CD4-positive, alpha-beta T cell (primary cell): ENCODE data around the gene VDAC2. TPM values are rescaled to one million over a fixed set of nuclear protein-coding genes. Genes with fewer than 3 reads are reported as not detected.

Experiments
- ATAC-seq: fragments of 200-7000 bp; cut with Tn5 transposase; one replicate; pipeline ENCODE4 v1.10.0; 2022; ENCODE audit warnings: mild to moderate bottlenecking; ENCODE audit not compliant: poor library complexity
- CTCF ChIA-PET: fragments of 350-600 bp; sonication (Branson Sonifier 250); formaldehyde crosslinking; loops from one replicate; lab custom pipeline; 2021; ENCODE audit warnings: antibody characterized with exemption, inconsistent platforms; lab: Charles Lee
- POLR2A ChIA-PET: fragments of 350-600 bp; sonication (Branson Sonifier 250); formaldehyde crosslinking; loops from one replicate; lab custom pipeline; 2021; ENCODE audit warnings: antibody characterized with exemption, inconsistent platforms; lab: Charles Lee
- DNase-seq, 14 experiments: peaks; one replicate each; pipeline ENCODE4 v3.0.0-alpha.2; 2013 to 2020; ENCODE audit warnings: mixed read lengths in 2 of 14
- H3K27ac ChIP-seq, 2 donors: one replicate each; pipeline versions ENCODE4 v1.5.1 to v1.7.0; 2013; ENCODE audit warnings: low read length in 2 of 2, low read depth in 1 of 2, mild to moderate bottlenecking in 1 of 2
- H3K27me3 ChIP-seq, 2 experiments: 1 replicate in 1 of 2; 2 replicates in 1 of 2; pipeline versions ENCODE4 v1.6.1 to v1.7.0; 2013; ENCODE audit warnings: low read length in 2 of 2, control low read depth in 1 of 2, mild to moderate bottlenecking in 1 of 2, moderate library complexity in 1 of 2; ENCODE audit not compliant: insufficient read depth in 2 of 2, control insufficient read depth in 1 of 2
- H3K36me3 ChIP-seq: one replicate; pipeline ENCODE4 v1.6.1; 2013; ENCODE audit warnings: low read length, control low read depth; ENCODE audit not compliant: insufficient read depth
- H3K4me1 ChIP-seq: one replicate; pipeline ENCODE4 v1.6.1; 2013; ENCODE audit warnings: low read length, control low read depth; ENCODE audit not compliant: insufficient read depth
- H3K4me3 ChIP-seq: one replicate; pipeline ENCODE4 v1.5.1; 2013; ENCODE audit warnings: mild to moderate bottlenecking, low read length, moderate library complexity
- H3K9me3 ChIP-seq, 2 experiments: 1 replicate in 1 of 2; 2 replicates in 1 of 2; pipeline versions ENCODE4 v1.6.1 to v1.7.0; 2013; ENCODE audit warnings: low read length in 2 of 2, mild to moderate bottlenecking in 2 of 2, control low read depth in 1 of 2, moderate library complexity in 1 of 2; ENCODE audit not compliant: control insufficient read depth in 1 of 2, insufficient read depth in 1 of 2
- H3K27ac Mint-ChIP-seq: one replicate; pipeline ENCODE4 v1.8.0; 2020; ENCODE audit warnings: mixed read lengths
- H3K27me3 Mint-ChIP-seq: one replicate; pipeline ENCODE4 v1.8.0; 2021; ENCODE audit warnings: mixed read lengths
- H3K36me3 Mint-ChIP-seq: one replicate; pipeline ENCODE4 v1.8.0; 2021; ENCODE audit warnings: low read depth, mixed read lengths
- H3K4me1 Mint-ChIP-seq: one replicate; pipeline ENCODE4 v1.8.0; 2021; ENCODE audit warnings: low read depth, mixed read lengths
- H3K4me3 Mint-ChIP-seq: one replicate; pipeline ENCODE4 v1.8.0; 2020; ENCODE audit warnings: mild to moderate bottlenecking, mixed read lengths
- H3K9me3 Mint-ChIP-seq: one replicate; pipeline ENCODE4 v1.8.0; 2020; ENCODE audit warnings: mixed read lengths
- intact Hi-C, 2 experiments: fragments of 100-400 bp; cut with DNase I in 1 of 2; cut with micrococcal nuclease in 1 of 2; formaldehyde crosslinking; loops; one replicate each; pipeline versions ENCODE4 v1.15.1 to v1.9.0; 2023 to 2025; cut with DNase I, micrococcal nuclease
- total RNA-seq, 174 experiments: library from RNA in 2 of 174; stranded (reverse) in 2 of 174; gene quantifications; one replicate each; pipeline ENCODE4 v1.2.3 and lab custom pipeline; 2021 to 2026
- TF ChIP-seq, protein P1 (sequence below): fragments of 200-600 bp; IDR thresholded peaks from one replicate; pipeline ENCODE4 v1.8.0; 2022; ENCODE audit warnings: antibody characterized with exemption, mild to moderate bottlenecking

Gene VDAC2
- total RNA-seq, 2 experiments from 2014 or later = 141 to 147 TPM

- no peaks in the 10 kb centered on the region for H3K36me3 ChIP-seq
- ATAC-seq (no peak), DNase-seq (peak in 1 of 14 experiments; percentile 28)
- no peaks in the 10 kb centered on the region for H3K9me3 ChIP-seq
- TF ChIP-seq, protein P1, sequence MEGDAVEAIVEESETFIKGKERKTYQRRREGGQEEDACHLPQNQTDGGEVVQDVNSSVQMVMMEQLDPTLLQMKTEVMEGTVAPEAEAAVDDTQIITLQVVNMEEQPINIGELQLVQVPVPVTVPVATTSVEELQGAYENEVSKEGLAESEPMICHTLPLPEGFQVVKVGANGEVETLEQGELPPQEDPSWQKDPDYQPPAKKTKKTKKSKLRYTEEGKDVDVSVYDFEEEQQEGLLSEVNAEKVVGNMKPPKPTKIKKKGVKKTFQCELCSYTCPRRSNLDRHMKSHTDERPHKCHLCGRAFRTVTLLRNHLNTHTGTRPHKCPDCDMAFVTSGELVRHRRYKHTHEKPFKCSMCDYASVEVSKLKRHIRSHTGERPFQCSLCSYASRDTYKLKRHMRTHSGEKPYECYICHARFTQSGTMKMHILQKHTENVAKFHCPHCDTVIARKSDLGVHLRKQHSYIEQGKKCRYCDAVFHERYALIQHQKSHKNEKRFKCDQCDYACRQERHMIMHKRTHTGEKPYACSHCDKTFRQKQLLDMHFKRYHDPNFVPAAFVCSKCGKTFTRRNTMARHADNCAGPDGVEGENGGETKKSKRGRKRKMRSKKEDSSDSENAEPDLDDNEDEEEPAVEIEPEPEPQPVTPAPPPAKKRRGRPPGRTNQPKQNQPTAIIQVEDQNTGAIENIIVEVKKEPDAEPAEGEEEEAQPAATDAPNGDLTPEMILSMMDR = no peak
- Mint-ChIP-seq H3K27me3 (no peaks in the 10 kb centered on the region), H3K9me3 (no peaks in the 10 kb centered on the region), H3K4me1 (peaks cover 10% of the 10 kb centered on the region), H3K36me3 (peaks cover 2% of the 10 kb centered on the region), H3K27ac (no peak overlapping the region), H3K4me3 (no peak overlapping the region)
- H3K4me1 ChIP-seq = peaks cover 23% of the 10 kb centered on the region
- H3K27ac ChIP-seq = no peak overlapping the region
- H3K4me3 ChIP-seq = no peak overlapping the region
- no peaks in the 10 kb centered on the region for H3K27me3 ChIP-seq
- POLR2A ChIA-PET = no interaction called here
- intact Hi-C loops = loop anchor here in 1 of 2 experiments (10.0 kb wide), 3 partner anchors 194 to 1364 kb away; partner anchors contain the start of gene CAMK2G
- CTCF ChIA-PET = interaction anchor here (0.6 to 5.0 kb wide), 2 partner anchors 39 to 50 kb away, joined by 5 to 105 read pairs; no protein-coding TSS in a partner anchor
Measured at GRCh38 chr10:75238182-75239095, 27.8 kb downstream of the VDAC2 start.

DNA sequence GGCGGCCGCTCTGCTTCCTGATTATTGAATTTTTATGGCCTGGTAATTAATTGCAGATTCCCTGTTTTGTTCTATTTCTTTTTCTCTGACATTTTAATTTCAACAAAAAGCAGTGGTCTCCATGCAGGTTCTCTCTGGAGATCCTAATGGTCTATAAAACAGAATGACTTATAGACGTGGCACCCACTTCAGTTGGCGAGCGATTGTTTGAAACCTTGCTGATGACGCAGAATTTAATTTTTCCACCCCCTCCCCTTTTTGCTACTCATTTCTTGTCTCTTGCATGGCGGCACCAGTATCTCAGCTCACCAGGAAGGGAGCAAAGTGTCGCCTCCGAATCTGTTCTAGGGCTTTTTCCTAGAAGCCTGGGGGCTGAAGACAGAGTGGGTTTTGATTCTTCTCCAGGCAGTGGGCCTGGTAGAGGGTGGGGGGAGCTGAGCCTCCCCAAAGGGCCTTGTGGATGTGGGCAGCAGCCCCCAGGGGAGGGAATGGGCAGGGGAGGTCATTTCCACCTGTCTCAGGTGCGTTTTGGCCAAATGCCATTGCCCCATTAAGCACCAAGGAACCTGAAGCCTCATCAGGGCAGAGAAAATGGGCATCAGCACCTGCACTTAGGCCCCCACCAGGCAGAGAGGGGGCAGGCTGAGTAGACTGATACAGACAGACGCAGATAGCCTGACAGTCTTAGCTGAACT, 28.6 kb downstream of the VDAC2 start:
- Mint-ChIP-seq H3K36me3 (no peaks in the 10 kb centered on the region), H3K4me1 (peaks cover 5% of the 10 kb centered on the region), H3K4me3 (no peak overlapping the region), H3K9me3 (no peaks in the 10 kb centered on the region), H3K27me3 (no peaks in the 10 kb centered on the region), H3K27ac (no peak overlapping the region)
- ChIA-PET POLR2A (no interaction called here), CTCF (interaction anchor here (1.0 kb wide), 1 partner anchor 51 kb away, joined by 4 read pairs; no protein-coding TSS in a partner anchor)
- Histone ChIP-seq H3K27ac (no peak overlapping the region), H3K9me3 (no peaks in the 10 kb centered on the region), H3K4me3 (no peak overlapping the region), H3K36me3 (no peaks in the 10 kb centered on the region), H3K27me3 (no peaks in the 10 kb centered on the region), H3K4me1 (peaks cover 18% of the 10 kb centered on the region)
- no peak for DNase-seq
- TF ChIP-seq, protein P1 = no peak
- intact Hi-C loops = loop anchor here in 1 of 2 experiments (10.0 kb wide), 3 partner anchors 194 to 1364 kb away; partner anchors contain the start of gene CAMK2G
- no peak for ATAC-seq

GRCh38 chr10:75240329-75241076, 29.9 kb downstream of the VDAC2 start:
- H3K27me3 ChIP-seq = no peaks in the 10 kb centered on the region
- no peak overlapping the region for H3K27ac ChIP-seq
- Mint-ChIP-seq H3K27me3 (no peaks in the 10 kb centered on the region), H3K4me3 (no peak overlapping the region), H3K27ac (no peak overlapping the region), H3K36me3 (no peaks in the 10 kb centered on the region), H3K9me3 (no peaks in the 10 kb centered on the region), H3K4me1 (peaks cover 5% of the 10 kb centered on the region)
- H3K9me3 ChIP-seq = no peaks in the 10 kb centered on the region
- TF ChIP-seq, protein P1 = no peak
- intact Hi-C loops = no loop called here
- DNase-seq (no peak), ATAC-seq (no peak)
- POLR2A ChIA-PET = interaction anchor here (0.9 kb wide), 1 partner anchor 10 kb away, joined by 3 read pairs; no protein-coding TSS in a partner anchor
- CTCF ChIA-PET = no interaction called here
- no peak overlapping the region for H3K4me3 ChIP-seq
- no peaks in the 10 kb centered on the region for H3K36me3 ChIP-seq
- H3K4me1 ChIP-seq = peaks cover 7% of the 10 kb centered on the region
